Measurements from ENCODE around the gene HERPUD2.

- TF ChIP-seq RAD21 (IDR thresholded peaks at IDR 0.05; ENCODE audit: low read length) = no peak
- TF ChIP-seq MXI1 (IDR thresholded peaks at IDR 0.05; ENCODE audit: borderline replicate concordance, low read depth, low read length) = no peak
- no peak for TF ChIP-seq CTCF (conservative IDR thresholded peaks at IDR 0.05; ENCODE audit: low read depth, low read length)
- no peak for TF ChIP-seq RCOR1 (IDR thresholded peaks at IDR 0.05; ENCODE audit: insufficient replicate concordance, low read length)
- TF ChIP-seq CEBPB (IDR thresholded peaks at IDR 0.05; ENCODE audit: low read depth, low read length) = no peak
- TF ChIP-seq ELK1 (IDR thresholded peaks at IDR 0.05; ENCODE audit: borderline replicate concordance, low read depth, low read length) = no peak
- TF ChIP-seq RFX5 (IDR thresholded peaks at IDR 0.05; ENCODE audit: low read depth, low read length) = no peak
- no peak for TF ChIP-seq POLR2A (IDR thresholded peaks at IDR 0.05; ENCODE audit: low read depth, low read length)
- no peak for TF ChIP-seq MAFK (IDR thresholded peaks at IDR 0.05; ENCODE audit: low read depth, low read length)
- TF ChIP-seq BHLHE40 (IDR thresholded peaks at IDR 0.05; ENCODE audit: low read depth, low read length) = no peak
Measured at GRCh38 chr7:35704261-35704660, 9.3 kb upstream of the HERPUD2 start.
